ENCODE results near the gene MRPL49. TPM values are rescaled to one million over a fixed set of nuclear protein-coding genes. Genes with fewer than 3 reads are reported as not detected.

The MRPL49 gene
- total RNA-seq, 2 donors from 2014 or later = 26.3 to 33.4 TPM

Small RNA genes within 50 kb of the gene (microRNA-seq; reads per million reads assigned to microRNA genes)
- gene MIR6751 = 0 reads per million in 2 donors

Other genes with a start within 250 kb of the MRPL49 start
- 10 to 100 TPM; 36.6 to 43.1 TPM for gene EHD1, start 243.7 kb upstream of the MRPL49 start, total RNA-seq
- 10 to 100 TPM; 12.3 to 14.6 TPM for gene ATG2A, start 205.1 kb upstream of the MRPL49 start, total RNA-seq
- gene PPP2R5B, start 197.6 kb upstream of the MRPL49 start, total RNA-seq = 10 to 100 TPM; 17.9 to 20.5 TPM
- not detected for gene GPHA2, start 186.4 kb upstream of the MRPL49 start, total RNA-seq
- not detected for gene MAJIN, start 150.2 kb upstream of the MRPL49 start, total RNA-seq
- 1 to 10 TPM; 1.4 to 1.6 TPM for gene BATF2, start 125.3 kb upstream of the MRPL49 start, total RNA-seq
- gene ARL2, start 108.2 kb upstream of the MRPL49 start, total RNA-seq = 100 to 1,000 TPM; 110 to 116 TPM
- gene SNX15, start 94.9 kb upstream of the MRPL49 start, total RNA-seq = 10 to 100 TPM; 17.2 to 20.1 TPM
- gene SAC3D1, start 81.1 kb upstream of the MRPL49 start, total RNA-seq = 1 to 10 TPM; 5.2 to 9.5 TPM
- gene NAALADL1, start 63.8 kb upstream of the MRPL49 start, total RNA-seq = 1 to 10 TPM; 6.6 to 7.0 TPM
- 1 to 10 TPM in 1 of 2 donors, under 1 TPM in 1; 0.81 to 2.5 TPM for gene CDCA5, start 38.3 kb upstream of the MRPL49 start, total RNA-seq
- 10 to 100 TPM; 26.2 to 26.5 TPM for gene ZFPL1, start 38.1 kb upstream of the MRPL49 start, total RNA-seq
- 10 to 100 TPM; 52.7 to 70.1 TPM for gene VPS51, start 26.1 kb upstream of the MRPL49 start, total RNA-seq
- gene TM7SF2, start 10.4 kb upstream of the MRPL49 start, total RNA-seq = 10 to 100 TPM; 50.0 to 53.2 TPM
- 1 to 10 TPM; 6.6 to 8.2 TPM for gene ZNHIT2, start 4.6 kb upstream of the MRPL49 start, total RNA-seq
- 100 to 1,000 TPM; 651 to 723 TPM for gene FAU, start 187 bp upstream of the MRPL49 start, total RNA-seq
- 10 to 100 TPM; 33.2 to 41.6 TPM for gene SYVN1, start 12.2 kb downstream of the MRPL49 start, total RNA-seq
- not detected for gene SPDYC, start 47.9 kb downstream of the MRPL49 start, total RNA-seq
- gene CAPN1, start 59.6 kb downstream of the MRPL49 start, total RNA-seq = 10 to 100 TPM; 86.9 to 92.4 TPM
- gene POLA2, start 139.6 kb downstream of the MRPL49 start, total RNA-seq = 1 to 10 TPM; 5.3 to 7.3 TPM
- gene CDC42EP2, start 192.5 kb downstream of the MRPL49 start, total RNA-seq = 10 to 100 TPM; 21.7 to 28.9 TPM
- gene DPF2, start 211.5 kb downstream of the MRPL49 start, total RNA-seq = 10 to 100 TPM; 46.7 to 47.7 TPM
- gene TIGD3, start 232.4 kb downstream of the MRPL49 start, total RNA-seq = under 1 TPM in 1 of 2 donors, not detected in 1; 0.12 TPM

Data from left cardiac atrium (tissue), 2 donors.